Measurements from ENCODE around the gene PIBF1. TPM values are rescaled to one million over a fixed set of nuclear protein-coding genes. Genes with fewer than 3 reads are reported as not detected.
"Not testable (repeated sequence)": the region's sequence is repeated elsewhere in the genome, so short reads cannot be mapped to it uniquely, and the experiment has no call there.

PIBF1 gene
- total RNA-seq, 4 donors from 2014 or later: 9.9 to 18.9 (median 11.7) TPM

DNA sequence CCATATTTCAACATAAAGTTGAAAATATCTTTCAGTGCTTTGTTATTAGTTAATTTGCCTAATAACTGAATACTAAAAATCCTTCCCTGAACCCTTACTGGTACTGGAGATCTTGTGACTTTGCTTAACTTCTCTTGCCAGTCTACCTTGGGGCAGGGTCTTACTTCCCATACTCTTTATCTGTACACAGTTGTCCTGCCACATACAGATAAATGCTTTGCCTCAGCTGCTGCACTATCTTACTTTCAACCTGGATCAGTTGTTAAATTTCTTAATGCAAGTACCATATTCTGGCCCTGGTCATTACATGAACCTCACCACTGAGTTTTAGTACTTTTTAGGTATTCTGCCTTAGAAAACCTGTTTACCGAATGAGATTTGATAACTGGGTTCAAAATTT, 107.6 kb downstream of the PIBF1 start:
- no peaks in the 10 kb centered on the region for H3K4me1 ChIP-seq
- no peak overlapping the region for H3K27ac ChIP-seq
- no peak for DNase-seq (ENCODE audit: low spot score in 2 of 2)
- no peak overlapping the region for H3K4me3 ChIP-seq
- no peaks in the 10 kb centered on the region for H3K36me3 ChIP-seq
- no peaks in the 10 kb centered on the region for H3K27me3 ChIP-seq
- no peaks in the 10 kb centered on the region for H3K9me3 ChIP-seq
- TF ChIP-seq POLR2A (IDR thresholded peaks at IDR 0.05) (no peak), POLR2AphosphoS5 (IDR thresholded peaks at IDR 0.05) (no peak), EP300 (IDR thresholded peaks at IDR 0.05) (no peak)
- TF ChIP-seq, protein P1, sequence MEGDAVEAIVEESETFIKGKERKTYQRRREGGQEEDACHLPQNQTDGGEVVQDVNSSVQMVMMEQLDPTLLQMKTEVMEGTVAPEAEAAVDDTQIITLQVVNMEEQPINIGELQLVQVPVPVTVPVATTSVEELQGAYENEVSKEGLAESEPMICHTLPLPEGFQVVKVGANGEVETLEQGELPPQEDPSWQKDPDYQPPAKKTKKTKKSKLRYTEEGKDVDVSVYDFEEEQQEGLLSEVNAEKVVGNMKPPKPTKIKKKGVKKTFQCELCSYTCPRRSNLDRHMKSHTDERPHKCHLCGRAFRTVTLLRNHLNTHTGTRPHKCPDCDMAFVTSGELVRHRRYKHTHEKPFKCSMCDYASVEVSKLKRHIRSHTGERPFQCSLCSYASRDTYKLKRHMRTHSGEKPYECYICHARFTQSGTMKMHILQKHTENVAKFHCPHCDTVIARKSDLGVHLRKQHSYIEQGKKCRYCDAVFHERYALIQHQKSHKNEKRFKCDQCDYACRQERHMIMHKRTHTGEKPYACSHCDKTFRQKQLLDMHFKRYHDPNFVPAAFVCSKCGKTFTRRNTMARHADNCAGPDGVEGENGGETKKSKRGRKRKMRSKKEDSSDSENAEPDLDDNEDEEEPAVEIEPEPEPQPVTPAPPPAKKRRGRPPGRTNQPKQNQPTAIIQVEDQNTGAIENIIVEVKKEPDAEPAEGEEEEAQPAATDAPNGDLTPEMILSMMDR (IDR thresholded peaks at IDR 0.05): no peak
- 100% methylated on average over 1 of the region's 1 CpG for WGBS

DNA sequence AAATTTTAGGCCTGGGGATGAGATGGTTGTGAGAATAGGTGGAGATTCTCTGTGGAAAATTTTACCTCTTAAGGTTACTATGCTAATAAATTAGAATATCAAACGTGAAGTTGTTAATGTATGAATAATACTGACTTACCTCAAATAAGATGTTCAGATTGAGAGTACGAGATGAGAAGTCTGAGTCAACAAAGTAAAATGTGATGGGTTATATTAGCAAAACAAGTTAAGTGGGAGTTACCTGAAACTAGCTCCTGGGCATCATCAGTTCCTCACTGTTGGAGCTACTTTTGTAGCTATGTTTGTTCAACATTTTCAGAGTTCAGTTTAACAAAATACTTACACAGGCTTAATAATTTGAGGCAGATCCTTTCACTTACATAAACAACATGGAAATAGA, 108.6 kb downstream of the PIBF1 start:
- H3K9me3 ChIP-seq: no peaks in the 10 kb centered on the region
- H3K4me3 ChIP-seq: no peak overlapping the region
- no peak for DNase-seq (ENCODE audit: low spot score in 2 of 2)
- WGBS: 69% methylated on average over 2 of the region's 2 CpGs
- H3K4me1 ChIP-seq: no peaks in the 10 kb centered on the region
- peaks cover 3% of the 10 kb centered on the region for H3K36me3 ChIP-seq
- H3K27ac ChIP-seq: no peak overlapping the region
- TF ChIP-seq, protein P1 (IDR thresholded peaks at IDR 0.05): no peak
- TF ChIP-seq EP300 (IDR thresholded peaks at IDR 0.05): no peak
- TF ChIP-seq POLR2AphosphoS5 (IDR thresholded peaks at IDR 0.05): no peak
- no peak for TF ChIP-seq POLR2A (IDR thresholded peaks at IDR 0.05)
- H3K27me3 ChIP-seq: no peaks in the 10 kb centered on the region

DNA sequence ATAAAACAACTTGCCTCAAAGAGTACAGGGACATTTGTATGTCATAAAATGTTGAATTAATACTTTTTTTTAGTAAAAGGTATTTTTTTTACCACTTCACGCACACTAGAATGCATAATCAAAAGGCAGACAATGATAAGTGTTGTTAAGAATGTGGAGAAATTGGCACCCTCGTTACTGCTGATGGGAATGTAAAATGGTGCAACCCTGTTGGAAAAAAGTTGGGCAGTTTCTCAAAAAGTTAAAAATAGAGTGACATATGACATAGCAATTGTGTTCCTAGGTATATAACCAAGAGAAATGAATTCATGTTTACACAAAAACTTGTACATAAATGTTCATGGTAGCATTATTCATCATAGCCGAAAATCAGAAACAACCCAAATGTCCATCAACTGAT, 109.5 kb downstream of the PIBF1 start:
- H3K4me1 ChIP-seq: no peaks in the 10 kb centered on the region
- TF ChIP-seq EP300 (IDR thresholded peaks at IDR 0.05) (no peak), POLR2AphosphoS5 (IDR thresholded peaks at IDR 0.05) (no peak)
- WGBS: 96% methylated on average over 3 of the region's 3 CpGs

DNA sequence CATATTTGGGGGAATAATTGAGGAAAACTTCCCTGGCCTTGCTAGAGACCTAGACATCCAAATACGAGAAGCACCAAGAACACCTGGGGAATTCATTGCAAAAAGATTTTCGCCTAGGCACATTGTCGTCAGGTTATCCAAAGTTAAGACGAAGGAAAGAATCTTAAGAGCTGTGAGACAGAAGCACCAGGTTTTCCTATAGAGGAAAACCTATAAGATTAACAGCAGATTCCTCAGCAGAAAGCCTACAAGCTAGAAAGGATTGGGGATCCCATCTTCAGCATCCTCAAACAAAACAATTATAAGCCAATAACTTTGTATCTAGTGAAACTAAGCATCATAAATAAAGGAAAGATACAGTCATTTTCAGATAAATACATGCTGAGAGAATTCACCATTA, 114.9 kb downstream of the PIBF1 start:
- H3K4me3 ChIP-seq: no peak overlapping the region
- H3K27me3 ChIP-seq: no peaks in the 10 kb centered on the region
- H3K27ac ChIP-seq: no peak overlapping the region
- no peaks in the 10 kb centered on the region for H3K9me3 ChIP-seq
- no peak for DNase-seq (ENCODE audit: low spot score in 2 of 2)
- 98% methylated on average over 4 of the region's 4 CpGs for WGBS
- no peak for TF ChIP-seq EP300 (IDR thresholded peaks at IDR 0.05)
- no peaks in the 10 kb centered on the region for H3K4me1 ChIP-seq
- H3K36me3 ChIP-seq: peaks cover 11% of the 10 kb centered on the region

More for the DNA sequence above, 109.5 kb downstream of the PIBF1 start:
- Histone ChIP-seq H3K9me3 (no peaks in the 10 kb centered on the region), H3K4me3 (no peak overlapping the region), H3K36me3 (peaks cover 11% of the 10 kb centered on the region), H3K27me3 (no peaks in the 10 kb centered on the region), H3K27ac (no peak overlapping the region)
- no peak for DNase-seq (ENCODE audit: low spot score in 2 of 2)

DNA sequence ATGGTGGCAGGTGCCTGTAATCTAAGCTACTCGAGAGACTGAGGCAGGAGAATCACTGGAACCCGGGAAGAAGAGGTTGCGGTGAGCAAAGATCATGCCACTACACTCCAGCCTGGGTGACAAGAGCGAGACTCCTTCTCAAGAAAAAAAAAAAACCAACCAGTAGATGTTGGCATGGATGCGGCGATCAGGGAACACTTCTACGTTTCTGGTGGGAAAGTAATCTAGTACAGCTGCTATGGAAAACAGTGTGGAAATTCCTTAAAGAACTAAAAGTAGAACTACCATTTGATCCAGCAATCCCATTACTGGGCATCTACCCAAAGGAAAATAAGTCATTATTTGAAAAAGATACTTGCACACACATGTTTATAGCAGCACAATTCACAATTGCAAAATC, 119.6 kb downstream of the PIBF1 start:
- not testable (repeated sequence) for H3K9me3 ChIP-seq, H3K36me3 ChIP-seq
- 61% methylated on average over 7 of the region's 7 CpGs for WGBS

DNA sequence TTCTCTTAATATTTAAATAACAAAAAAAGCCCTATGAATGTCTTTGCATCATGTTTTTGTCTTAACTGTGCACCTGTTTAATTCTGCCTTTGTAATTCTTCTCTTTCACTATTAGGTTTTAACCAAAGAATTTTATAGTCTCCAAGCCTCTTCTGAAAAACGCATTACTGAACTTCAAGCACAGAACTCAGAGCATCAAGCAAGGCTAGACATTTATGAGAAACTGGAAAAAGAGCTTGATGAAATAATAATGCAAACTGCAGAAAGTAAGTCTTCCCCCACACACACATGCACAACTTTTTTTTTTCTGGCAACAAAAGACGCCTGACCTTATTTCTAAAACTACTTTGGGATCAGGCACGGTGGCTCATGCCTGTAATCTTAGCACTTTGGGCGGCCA, 126.5 kb downstream of the PIBF1 start:
- Histone ChIP-seq H3K4me3 (no peak overlapping the region), H3K4me1 (no peaks in the 10 kb centered on the region), H3K9me3 (no peaks in the 10 kb centered on the region), H3K27me3 (no peaks in the 10 kb centered on the region), H3K36me3 (peaks cover 26% of the 10 kb centered on the region), H3K27ac (no peak overlapping the region)
- no peak for TF ChIP-seq EP300 (IDR thresholded peaks at IDR 0.05)
- no peak for TF ChIP-seq POLR2AphosphoS5 (IDR thresholded peaks at IDR 0.05)
- TF ChIP-seq POLR2A (IDR thresholded peaks at IDR 0.05): no peak
- TF ChIP-seq, protein P1 (IDR thresholded peaks at IDR 0.05): no peak
- no peak for DNase-seq (ENCODE audit: low spot score in 2 of 2)
- WGBS: 95% methylated on average over 4 of the region's 4 CpGs

More for the DNA sequence above, 119.6 kb downstream of the PIBF1 start:
- not testable (repeated sequence) for DNase-seq (ENCODE audit: low spot score in 2 of 2); H3K4me3 ChIP-seq; H3K27me3 ChIP-seq; H3K4me1 ChIP-seq; H3K27ac ChIP-seq

DNA sequence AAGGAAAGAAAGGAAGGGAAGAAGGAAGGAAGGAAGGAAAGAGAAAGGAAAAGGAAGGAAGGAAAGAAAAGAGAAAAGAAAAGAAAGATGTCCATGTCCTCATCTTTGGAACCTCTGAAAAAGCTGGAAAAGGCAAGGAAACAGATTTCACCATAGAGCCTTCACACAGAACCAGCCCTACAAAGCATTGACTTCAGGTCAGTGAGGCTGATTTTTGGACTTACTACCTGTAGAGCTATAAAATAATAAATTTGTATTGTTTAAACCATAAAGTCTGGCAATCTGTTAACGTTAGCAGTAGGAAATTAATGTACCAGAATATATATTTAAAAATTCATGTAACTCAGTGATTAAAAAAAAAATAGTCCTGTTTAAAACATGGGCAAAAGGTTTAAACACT, 130.0 kb downstream of the PIBF1 start:
- Histone ChIP-seq H3K4me3 (no peak overlapping the region), H3K36me3 (peaks cover 34% of the 10 kb centered on the region), H3K27ac (no peak overlapping the region), H3K4me1 (no peaks in the 10 kb centered on the region), H3K27me3 (no peaks in the 10 kb centered on the region), H3K9me3 (no peaks in the 10 kb centered on the region)
- TF ChIP-seq, protein P1 (IDR thresholded peaks at IDR 0.05): no peak
- no peak for TF ChIP-seq POLR2A (IDR thresholded peaks at IDR 0.05)
- no peak for TF ChIP-seq EP300 (IDR thresholded peaks at IDR 0.05)
- no peak for TF ChIP-seq POLR2AphosphoS5 (IDR thresholded peaks at IDR 0.05)
- DNase-seq (ENCODE audit: low spot score in 2 of 2): no peak
- WGBS: 97% methylated on average over 1 of the region's 1 CpG

Measured in suprapubic skin (tissue), 4 donors.